Upper lobe of left lung (tissue), 6 donors: ENCODE results near the gene RAB40AL. TPM values are rescaled to one million over a fixed set of nuclear protein-coding genes. Genes with fewer than 3 reads are reported as not detected.
"Not testable (repeated sequence)": the region's sequence is repeated elsewhere in the genome, so short reads cannot be mapped to it uniquely, and the experiment has no call there.

Experiments
- ATAC-seq, 2 donors: fragments of 200-7000 bp; cut with Tn5 transposase; one replicate each; pipeline ENCODE4 v1.9.1; 2022; ENCODE audit warnings: mild to moderate bottlenecking in 2 of 2, moderate library complexity in 2 of 2; ENCODE audit not compliant: low FRiP score in 2 of 2
- DNase-seq, 2 donors: peaks; one replicate each; pipeline ENCODE4 v3.0.0-alpha.2; 2019 to 2020
- H3K27ac ChIP-seq, 4 donors: fragments of 200-600 bp; sonication (generic); one replicate each; pipeline ENCODE4 v1.5.1; 2016 to 2019
- H3K27me3 ChIP-seq, 4 donors: fragments of 200-600 bp; sonication (generic); one replicate each; pipeline ENCODE4 v1.5.1; 2017 to 2019
- H3K36me3 ChIP-seq, 4 donors: fragments of 200-600 bp; sonication (generic); one replicate each; pipeline ENCODE4 v1.5.1; 2016 to 2019
- H3K4me1 ChIP-seq, 4 donors: fragments of 200-600 bp; sonication (generic); one replicate each; pipeline ENCODE4 v1.5.1; 2018 to 2019
- H3K4me3 ChIP-seq, 4 donors: fragments of 200-600 bp; sonication (generic); one replicate each; pipeline ENCODE4 v1.5.1; 2017 to 2019; ENCODE audit warnings: mild to moderate bottlenecking in 2 of 4, moderate library complexity in 1 of 4
- H3K9me3 ChIP-seq, 4 donors: fragments of 200-600 bp; sonication (generic); one replicate each; pipeline ENCODE4 v1.5.1; 2018 to 2019
- CTCF ChIP-seq, 6 experiments: fragments of 450-650 bp in 4 of 6; fragments of 200-600 bp in 2 of 6; sonication (generic) in 2 of 6; IDR thresholded peaks; one replicate each; pipeline ENCODE4 v1.5.1; 2016 to 2019; ENCODE audit warnings: antibody characterized with exemption in 6 of 6
- EP300 ChIP-seq, 4 donors: sonication (generic); formaldehyde crosslinking; IDR thresholded peaks; one replicate each; pipeline ENCODE4 v1.5.1; 2017; ENCODE audit warnings: antibody characterized with exemption in 4 of 4, control low read depth in 2 of 4
- POLR2A ChIP-seq, 4 donors: fragments of 450-650 bp; IDR thresholded peaks; one replicate each; pipeline ENCODE4 v1.5.1; 2016 to 2017; ENCODE audit warnings: antibody characterized with exemption in 4 of 4, mild to moderate bottlenecking in 2 of 4
- POLR2AphosphoS5 ChIP-seq, 2 donors: sonication (generic); formaldehyde crosslinking; IDR thresholded peaks; one replicate each; pipeline ENCODE4 v1.5.1; 2017; ENCODE audit warnings: antibody characterized with exemption in 2 of 2
- WGBS, 2 donors: methylation state at CpG; one replicate each; pipeline ENCODE4 v1.1.5; 2017 to 2018; 5-methylcytosine and 5-hydroxymethylcytosine counted together
- total RNA-seq, 6 donors: library from RNA; depleted of rRNA in 4 of 6; stranded (reverse); fragments of >200 nt in 4 of 6; gene quantifications; one replicate each; pipeline versions ENCODE4 v1.1.0 to v1.2.1, GENCODE V29; 2016 to 2021
- donor health status: DM: no; HTN: no; CAD: no; lungs with moderate emphysema.
- donor health status: DM: no; HTN: yes; CAD: no; lungs with severe emphysema.

The RAB40AL gene
- total RNA-seq, 6 donors from 2014 or later, result 0.71 to 15.7 (median 1.7) TPM; not detected in 1

DNA sequence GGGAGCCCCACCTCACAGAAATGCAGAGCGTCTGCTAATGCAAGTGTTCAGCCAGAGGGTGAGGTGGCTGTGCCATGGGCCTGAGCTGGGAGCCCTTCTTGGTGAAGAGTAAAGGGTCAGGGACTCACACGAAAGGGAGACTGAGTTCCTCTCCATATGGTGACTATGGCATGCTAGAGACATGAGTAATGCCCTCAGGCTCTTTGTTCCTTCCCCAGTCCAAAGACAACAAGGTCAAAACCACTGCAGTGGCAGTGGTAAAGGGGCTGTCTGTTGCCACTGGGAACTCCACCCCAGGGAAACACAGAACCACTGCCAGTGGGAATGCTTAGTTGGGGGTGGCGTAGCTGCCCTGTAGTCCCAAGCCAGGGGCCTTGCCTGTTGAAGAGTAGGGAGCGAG, 22.4 kb downstream of the RAB40AL start:
- Histone ChIP-seq H3K36me3 (no peaks in the 10 kb centered on the region), H3K9me3 (no peaks in the 10 kb centered on the region), H3K4me1 (no peaks in the 10 kb centered on the region), H3K27me3 (no peaks in the 10 kb centered on the region), H3K4me3 (no peak overlapping the region), H3K27ac (no peak overlapping the region)
- 54% methylated on average over 4 of the region's 4 CpGs; no CpG with 5 or more reads in 1 of the 2 donors for WGBS, 2 donors
- DNase-seq (no peak), ATAC-seq (no peak)
- TF ChIP-seq CTCF (IDR thresholded peaks at IDR 0.05) (no peak), POLR2A (IDR thresholded peaks at IDR 0.05) (no peak), POLR2AphosphoS5 (IDR thresholded peaks at IDR 0.05) (no peak), EP300 (IDR thresholded peaks at IDR 0.05) (no peak)

- no peak for TF ChIP-seq POLR2AphosphoS5 (IDR thresholded peaks at IDR 0.05)
- TF ChIP-seq POLR2A (IDR thresholded peaks at IDR 0.05), result no peak
- TF ChIP-seq CTCF (IDR thresholded peaks at IDR 0.05), result no peak
- TF ChIP-seq EP300 (IDR thresholded peaks at IDR 0.05), result no peak
- peaks cover 0 to 2% (median 0%) of the 10 kb centered on the region in 4 donors for H3K9me3 ChIP-seq
- no peaks in the 10 kb centered on the region for H3K27me3 ChIP-seq
- 50 to 89% methylated on average over 1 of the region's 1 CpG for WGBS, 2 donors
- no peaks in the 10 kb centered on the region for H3K36me3 ChIP-seq
- H3K4me1 ChIP-seq, result no peaks in the 10 kb centered on the region
- DNase-seq, result no peak
- H3K4me3 ChIP-seq, result no peak overlapping the region
- H3K27ac ChIP-seq, result no peak overlapping the region
- ATAC-seq, result no peak
Measured at GRCh38 chrX:102963955-102964354, 26.9 kb downstream of the RAB40AL start.

DNA sequence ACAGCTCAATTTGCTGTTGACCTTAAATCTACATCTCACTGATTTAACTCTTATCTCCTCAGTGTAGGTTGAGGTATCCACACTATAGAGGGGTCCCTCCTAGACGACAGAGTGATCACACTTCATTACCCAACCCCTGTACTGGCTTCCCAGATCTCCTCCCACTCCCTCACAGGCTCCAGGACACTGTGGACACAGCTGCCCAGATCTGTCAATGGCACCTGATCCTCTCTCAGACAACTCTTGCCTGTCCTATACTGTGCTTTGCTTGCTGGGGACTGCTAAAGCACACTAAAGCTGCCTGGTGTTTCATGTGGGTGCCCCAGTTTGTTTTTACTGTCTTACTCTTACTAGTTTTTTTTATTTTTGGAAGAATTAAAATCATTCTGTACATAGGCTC, 27.9 kb downstream of the RAB40AL start:
- WGBS, 2 donors, result 20 to 24% methylated on average over 1 of the region's 1 CpG
- DNase-seq, result no peak
- TF ChIP-seq POLR2AphosphoS5 (IDR thresholded peaks at IDR 0.05), result no peak
- no peak for TF ChIP-seq CTCF (IDR thresholded peaks at IDR 0.05)
- TF ChIP-seq POLR2A (IDR thresholded peaks at IDR 0.05), result no peak
- no peak for TF ChIP-seq EP300 (IDR thresholded peaks at IDR 0.05)
- H3K4me1 ChIP-seq, result no peaks in the 10 kb centered on the region
- no peaks in the 10 kb centered on the region for H3K36me3 ChIP-seq
- no peaks in the 10 kb centered on the region for H3K27me3 ChIP-seq
- peaks cover 0 to 9% (median 4%) of the 10 kb centered on the region in 4 donors for H3K9me3 ChIP-seq
- no peak overlapping the region for H3K4me3 ChIP-seq
- ATAC-seq, result no peak
- no peak overlapping the region for H3K27ac ChIP-seq

- no peak for DNase-seq
- Histone ChIP-seq H3K36me3 (no peaks in the 10 kb centered on the region), H3K27ac (no peak overlapping the region), H3K4me3 (no peak overlapping the region), H3K27me3 (no peaks in the 10 kb centered on the region), H3K4me1 (no peaks in the 10 kb centered on the region), H3K9me3 (peaks cover 0 to 22% (median 9%) of the 10 kb centered on the region in 4 donors)
- ATAC-seq, result no peak
- no peak for TF ChIP-seq EP300 (IDR thresholded peaks at IDR 0.05)
- TF ChIP-seq POLR2A (IDR thresholded peaks at IDR 0.05), result no peak
- no peak for TF ChIP-seq CTCF (IDR thresholded peaks at IDR 0.05)
- no peak for TF ChIP-seq POLR2AphosphoS5 (IDR thresholded peaks at IDR 0.05)
- 87 to 96% methylated on average over 3 of the region's 3 CpGs for WGBS, 2 donors
Measured at GRCh38 chrX:102966701-102967100, 29.6 kb downstream of the RAB40AL start.

GRCh38 chrX:102968216-102968615, 31.1 kb downstream of the RAB40AL start:
- WGBS, 2 donors, result 85 to 92% methylated on average over 2 of the region's 2 CpGs

GRCh38 chrX:102971536-102971935, 34.5 kb downstream of the RAB40AL start:
- H3K4me1 ChIP-seq, H3K27ac ChIP-seq, ATAC-seq, DNase-seq, H3K36me3 ChIP-seq, H3K4me3 ChIP-seq, H3K27me3 ChIP-seq: not testable (repeated sequence)
- peaks cover 0 to 28% (median 11%) of the 10 kb centered on the region in 4 donors for H3K9me3 ChIP-seq

More at GRCh38 chrX:102968216-102968615, 31.1 kb downstream of the RAB40AL start:
- Histone ChIP-seq H3K36me3 (no peaks in the 10 kb centered on the region), H3K4me1 (no peaks in the 10 kb centered on the region), H3K9me3 (peaks cover 0 to 28% (median 11%) of the 10 kb centered on the region in 4 donors), H3K4me3 (no peak overlapping the region), H3K27ac (no peak overlapping the region), H3K27me3 (no peaks in the 10 kb centered on the region)
- no peak for DNase-seq
- no peak for ATAC-seq
- TF ChIP-seq POLR2A (IDR thresholded peaks at IDR 0.05) (no peak), CTCF (IDR thresholded peaks at IDR 0.05) (no peak), EP300 (IDR thresholded peaks at IDR 0.05) (no peak), POLR2AphosphoS5 (IDR thresholded peaks at IDR 0.05) (no peak)
